Measurements from ENCODE around the gene HOOK2. TPM values are rescaled to one million over a fixed set of nuclear protein-coding genes. Genes with fewer than 3 reads are reported as not detected.
"Not testable (repeated sequence)": the region's sequence is repeated elsewhere in the genome, so short reads cannot be mapped to it uniquely, and the experiment has no call there.

HOOK2 gene
- total RNA-seq, 2 experiments from 2014 or later: 20.2 to 22.2 TPM

DNA sequence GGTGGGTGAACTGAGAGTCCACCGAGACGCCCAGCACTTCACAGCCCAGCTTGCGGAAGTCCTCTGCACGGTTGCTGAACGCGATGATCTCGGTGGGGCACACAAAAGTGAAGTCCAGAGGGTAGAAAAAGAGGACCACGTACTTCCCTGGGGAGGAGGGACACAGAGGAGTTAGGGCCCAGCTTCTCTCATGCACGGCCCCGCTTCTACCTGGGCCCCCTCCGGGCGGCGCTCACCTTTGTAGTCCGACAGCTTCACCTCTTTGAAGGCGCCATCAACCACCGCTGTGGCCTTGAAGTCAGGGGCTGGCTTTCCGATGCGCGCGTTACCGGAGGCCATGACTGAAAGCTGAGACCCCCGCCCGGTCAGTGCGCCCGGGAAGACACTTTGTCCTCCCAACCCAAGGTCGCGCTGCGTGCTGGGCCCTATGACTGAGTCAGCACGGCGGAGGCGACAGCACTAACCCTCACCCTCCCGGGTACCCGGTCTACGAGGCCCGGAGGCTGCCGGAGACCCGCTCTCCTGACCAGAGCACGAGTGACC lies 25.6 kb upstream of the HOOK2 start:
- ChIA-PET POLR2A (interaction anchor here (1.1 to 3.1 kb wide), 2 partner anchors 9 to 23 kb away, joined by 3 to 10 read pairs; partner anchors contain the start of gene JUNB), CTCF (interaction anchor here (1.2 to 18.0 kb wide), 4 partner anchors 9 to 47 kb away, joined by 5 to 636 read pairs (median 192); partner anchors contain the start of genes HOOK2 and JUNB)
- intact Hi-C loops (cut with micrococcal nuclease): loop anchor here (5.0 kb wide), 1 partner anchor 36 kb away; the partner anchor contains the start of gene MAST1
- Mint-ChIP-seq H3K9me3 (no peaks in the 10 kb centered on the region), H3K27ac (peak overlapping the region; percentile 79), H3K27me3 (no peaks in the 10 kb centered on the region), H3K4me1 (ENCODE audit: low read depth) (peaks cover 26% of the 10 kb centered on the region), H3K4me3 (peak overlapping the region; percentile 88), H3K36me3 (peaks cover 12% of the 10 kb centered on the region)
- DNase-seq: peak; percentile 49

DNA sequence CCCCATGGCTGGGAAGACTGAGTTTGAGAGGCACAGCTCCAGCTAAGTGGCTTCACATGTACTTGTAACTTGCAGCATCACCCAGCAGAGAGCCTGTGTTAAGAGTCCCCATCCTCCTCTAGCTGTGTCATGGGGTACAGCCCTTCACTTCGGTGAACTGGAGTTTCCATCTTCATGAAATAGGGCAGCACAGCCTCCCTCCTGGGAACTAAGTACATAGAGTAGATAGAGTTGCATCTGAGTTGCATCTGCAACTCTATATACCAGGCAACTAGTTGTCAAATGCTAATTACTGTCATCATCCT lies 25.1 kb upstream of the HOOK2 start:
- Mint-ChIP-seq H3K9me3 (no peaks in the 10 kb centered on the region), H3K4me1 (ENCODE audit: low read depth) (peaks cover 30% of the 10 kb centered on the region), H3K4me3 (peak overlapping the region; percentile 88), H3K27ac (no peak overlapping the region), H3K27me3 (no peaks in the 10 kb centered on the region), H3K36me3 (peaks cover 12% of the 10 kb centered on the region)
- ChIA-PET CTCF (interaction anchor here (1.2 to 18.0 kb wide), 4 partner anchors 8 to 47 kb away, joined by 5 to 636 read pairs (median 192); partner anchors contain the start of genes HOOK2 and JUNB), POLR2A (interaction anchor here (1.1 to 3.1 kb wide), 2 partner anchors 9 to 22 kb away, joined by 3 to 10 read pairs; partner anchors contain the start of gene JUNB)
- intact Hi-C loops (cut with micrococcal nuclease): loop anchor here (5.0 kb wide), 1 partner anchor 37 kb away; the partner anchor contains the start of gene MAST1
- no peak for DNase-seq

DNA sequence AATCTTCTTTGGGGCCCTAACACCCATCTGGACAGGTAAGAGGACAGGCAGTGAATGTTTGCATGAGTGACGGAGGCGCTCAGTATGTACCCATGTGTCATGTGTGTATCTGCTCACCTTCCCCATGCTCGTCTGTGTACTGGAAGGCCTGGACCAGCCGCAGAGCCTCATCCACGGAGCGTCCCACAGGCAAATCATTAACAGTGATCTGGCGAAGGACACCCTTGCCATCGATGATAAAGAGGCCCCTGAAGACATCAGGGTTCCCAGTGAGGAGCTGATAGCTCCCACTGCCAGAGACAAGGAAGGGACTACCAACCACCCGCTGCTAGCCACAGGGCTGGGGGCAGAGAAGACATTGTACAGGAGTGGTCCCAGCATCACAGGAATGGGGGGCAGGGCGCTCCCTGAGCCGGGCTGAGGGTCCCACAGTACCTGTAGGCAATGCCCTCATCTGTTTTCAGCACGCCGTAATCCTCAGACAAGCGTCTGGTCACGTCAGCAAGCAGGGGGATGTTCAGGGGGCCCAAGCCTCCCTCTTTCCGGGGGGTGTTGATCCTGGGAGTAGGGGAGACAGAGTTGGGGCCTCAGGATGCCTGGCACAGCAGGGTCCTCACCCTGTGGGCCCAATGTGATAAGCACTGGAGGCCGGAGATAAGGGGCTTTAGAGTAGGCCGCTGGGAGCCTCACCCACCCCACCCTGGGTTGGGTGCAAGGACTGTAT lies 24.6 kb upstream of the HOOK2 start:
- H3K27ac Mint-ChIP-seq: no peak overlapping the region

DNA sequence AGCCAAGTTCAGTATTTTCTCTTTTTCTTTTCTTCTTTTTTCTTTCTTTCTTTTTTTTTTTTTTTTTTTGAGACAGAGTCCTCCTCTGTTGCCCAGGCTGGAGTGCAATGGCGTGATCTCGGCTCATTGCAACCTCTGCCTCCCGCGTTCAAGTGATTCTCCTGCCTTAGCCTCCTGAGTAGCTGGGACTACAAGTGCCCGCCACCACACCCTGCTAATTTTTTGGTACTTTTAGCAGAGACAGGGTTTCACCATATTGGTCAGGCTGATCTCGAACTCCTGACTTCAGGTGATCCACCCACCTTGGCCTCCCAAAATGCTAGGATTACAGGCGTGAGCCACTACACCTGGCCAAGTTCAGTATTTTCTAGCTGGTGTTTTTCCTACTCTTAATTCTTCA lies 22.3 kb upstream of the HOOK2 start:
- H3K27me3 Mint-ChIP-seq; H3K4me3 Mint-ChIP-seq; H3K27ac Mint-ChIP-seq; H3K9me3 Mint-ChIP-seq; intact Hi-C loops (cut with micrococcal nuclease); DNase-seq: not testable (repeated sequence)
- POLR2A ChIA-PET: interaction anchor here (1.1 to 1.7 kb wide), 2 partner anchors 9 to 15 kb away, joined by 3 read pairs; partner anchors contain the start of gene RNASEH2A
- Mint-ChIP-seq H3K36me3 (peaks cover 27% of the 10 kb centered on the region), H3K4me1 (ENCODE audit: low read depth) (peaks cover 41% of the 10 kb centered on the region)
- CTCF ChIA-PET: interaction anchor here (1.6 to 18.0 kb wide), 8 partner anchors 9 to 76 kb away, joined by 4 to 636 read pairs (median 19); partner anchors contain the start of genes HOOK2, RNASEH2A and TNPO2

More for the DNA sequence above, 24.6 kb upstream of the HOOK2 start:
- ChIA-PET POLR2A (interaction anchor here (0.9 to 3.1 kb wide), 2 partner anchors 22 to 29 kb away, joined by 3 to 10 read pairs; no protein-coding TSS in a partner anchor), CTCF (interaction anchor here (1.2 to 18.0 kb wide), 4 partner anchors 8 to 48 kb away, joined by 5 to 636 read pairs (median 192); partner anchors contain the start of genes HOOK2 and JUNB)
- H3K9me3 Mint-ChIP-seq: no peaks in the 10 kb centered on the region
- DNase-seq: no peak
- H3K36me3 Mint-ChIP-seq: peaks cover 12% of the 10 kb centered on the region
- intact Hi-C loops (cut with micrococcal nuclease): loop anchor here (5.0 kb wide), 1 partner anchor 37 kb away; the partner anchor contains the start of gene MAST1
- peaks cover 34% of the 10 kb centered on the region for H3K4me1 Mint-ChIP-seq (ENCODE audit: low read depth)
- H3K4me3 Mint-ChIP-seq: peak overlapping the region; percentile 20
- no peaks in the 10 kb centered on the region for H3K27me3 Mint-ChIP-seq

DNA sequence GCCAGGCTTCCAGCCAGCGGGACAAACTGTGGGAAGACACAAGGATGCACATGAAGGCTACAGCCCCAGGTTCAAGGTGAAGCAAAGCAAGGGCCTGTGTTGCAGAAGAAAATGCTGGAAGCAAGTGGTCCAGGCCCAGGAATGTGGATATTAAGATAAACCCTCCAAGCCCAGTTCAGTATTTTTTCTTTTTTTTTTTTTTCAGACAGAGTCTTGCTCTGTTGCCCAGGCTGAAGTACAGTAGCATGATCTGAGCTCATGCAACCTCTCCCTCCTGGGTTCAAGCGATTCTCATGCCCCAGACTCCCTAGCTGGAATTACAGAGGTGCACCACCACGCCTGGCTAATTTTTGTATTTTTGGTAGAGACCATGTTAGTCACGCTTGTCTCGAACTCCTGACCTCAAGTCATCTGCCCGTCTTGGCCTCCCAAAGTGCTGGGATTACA lies 21.8 kb upstream of the HOOK2 start:
- Mint-ChIP-seq H3K36me3 (peaks cover 30% of the 10 kb centered on the region), H3K4me1 (ENCODE audit: low read depth) (peaks cover 36% of the 10 kb centered on the region), H3K27me3 (no peaks in the 10 kb centered on the region), H3K9me3 (no peaks in the 10 kb centered on the region), H3K4me3 (no peak overlapping the region), H3K27ac (peak overlapping the region; percentile 83)
- ChIA-PET POLR2A (interaction anchor here (1.1 kb wide), 1 partner anchor 9 kb away, joined by 3 read pairs; the partner anchor contains the start of gene RNASEH2A), CTCF (interaction anchor here (1.2 to 18.0 kb wide), 12 partner anchors 9 to 135 kb away, joined by 3 to 636 read pairs (median 8); partner anchors contain the start of genes GET3, HOOK2, RNASEH2A and RTBDN)
- no peak for DNase-seq
- intact Hi-C loops (cut with micrococcal nuclease): no loop called here

DNA sequence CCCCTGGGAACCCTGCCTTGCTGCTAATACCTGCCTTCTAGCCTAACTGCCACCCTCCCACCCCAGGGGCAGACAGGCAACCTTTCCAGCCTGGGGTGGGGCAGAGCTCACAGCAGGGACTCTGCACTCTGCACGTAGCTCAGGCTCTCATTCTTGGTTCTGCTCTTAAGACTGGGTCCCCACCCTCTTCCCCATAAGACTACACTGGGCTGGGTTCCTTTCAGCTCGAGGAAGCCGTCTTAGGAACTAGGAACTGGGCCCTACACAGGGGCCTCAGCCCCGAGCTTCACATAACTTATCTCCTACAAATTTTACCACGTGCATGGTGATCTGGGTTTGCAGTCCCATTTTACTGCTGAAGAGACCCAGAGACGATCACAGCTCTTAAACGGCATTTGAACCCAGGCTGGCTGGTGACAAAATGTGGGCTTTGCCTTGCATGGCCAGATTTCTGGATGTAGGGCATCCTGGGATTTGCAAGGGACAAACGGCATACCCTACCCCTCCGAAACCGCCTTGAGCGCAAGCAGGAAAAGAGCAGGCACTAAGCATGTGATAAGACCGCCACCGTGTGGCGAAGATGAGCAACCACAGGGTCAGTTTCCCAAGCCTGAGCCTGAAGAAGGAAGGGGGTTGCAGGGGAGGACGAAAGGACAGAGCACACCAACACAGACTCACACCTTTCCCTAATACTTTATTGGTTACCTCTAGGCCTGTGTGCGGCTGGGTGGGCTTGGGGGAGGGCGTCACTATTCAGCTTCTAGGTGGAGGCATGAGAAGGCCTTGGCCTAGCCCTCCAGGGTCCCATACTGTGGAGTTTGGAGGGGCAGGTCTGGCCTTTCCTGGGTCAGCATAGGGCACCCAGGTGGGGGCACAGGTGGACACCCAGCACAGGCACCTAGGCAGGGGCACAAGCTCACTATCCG lies 21.1 kb upstream of the HOOK2 start:
- H3K36me3 Mint-ChIP-seq: peaks cover 36% of the 10 kb centered on the region
- intact Hi-C loops (cut with micrococcal nuclease): loop anchor here (1.0 kb wide), 3 partner anchors 19 to 36 kb away; no protein-coding TSS in a partner anchor
- no peaks in the 10 kb centered on the region for H3K9me3 Mint-ChIP-seq
- ChIA-PET POLR2A (interaction anchor here (0.8 to 2.9 kb wide), 9 partner anchors 10 to 39 kb away, joined by 3 to 19 read pairs (median 5); partner anchors contain the start of gene RNASEH2A), CTCF (interaction anchor here (0.6 to 18.0 kb wide), 31 partner anchors 9 to 464 kb away, joined by 3 to 636 read pairs (median 4); partner anchors contain the start of genes DHPS, GCDH, GET3 and HOOK2)
- peaks cover 35% of the 10 kb centered on the region for H3K4me1 Mint-ChIP-seq (ENCODE audit: low read depth)
- H3K27me3 Mint-ChIP-seq: no peaks in the 10 kb centered on the region
- peak overlapping the region; percentile 83 for H3K27ac Mint-ChIP-seq
- DNase-seq: peak; percentile 84
- peak overlapping the region; percentile 62 for H3K4me3 Mint-ChIP-seq

DNA sequence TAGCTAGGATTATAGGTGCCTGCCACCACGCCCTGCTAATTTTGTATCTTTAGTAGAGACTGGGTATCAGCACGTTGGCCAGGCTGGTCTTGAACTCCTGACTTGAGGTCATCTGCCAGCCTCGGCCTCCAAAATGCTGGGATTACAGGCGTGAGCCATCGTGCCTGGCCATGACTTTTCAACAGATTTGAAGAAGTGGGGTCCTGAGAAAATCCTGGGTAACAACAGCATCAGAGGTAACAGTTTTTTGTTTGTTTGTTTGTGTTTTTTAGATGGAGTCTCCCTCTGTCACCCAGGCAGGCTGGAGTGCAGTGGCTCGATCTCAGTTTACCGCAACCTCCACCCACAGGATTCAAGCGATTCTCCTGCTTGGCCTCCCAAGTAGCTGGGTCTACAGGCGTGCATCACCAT lies 19.6 kb upstream of the HOOK2 start:
- intact Hi-C loops (cut with micrococcal nuclease): loop anchor here (5.0 kb wide), 5 partner anchors 73 to 1052 kb away; partner anchors contain the start of genes IER2, STX10, TNPO2 and ZNF490
- peaks cover 24% of the 10 kb centered on the region for H3K4me1 Mint-ChIP-seq (ENCODE audit: low read depth)
- peak overlapping the region; percentile 81 for H3K4me3 Mint-ChIP-seq
- no peaks in the 10 kb centered on the region for H3K9me3 Mint-ChIP-seq
- peak overlapping the region; percentile 92 for H3K27ac Mint-ChIP-seq
- DNase-seq: no peak
- H3K36me3 Mint-ChIP-seq: peaks cover 36% of the 10 kb centered on the region
- CTCF ChIA-PET: interaction anchor here (1.3 to 18.0 kb wide), 10 partner anchors 11 to 123 kb away, joined by 4 to 636 read pairs (median 10); partner anchors contain the start of genes DHPS, HOOK2, RNASEH2A and TRIR
- POLR2A ChIA-PET: interaction anchor here (0.7 to 5.5 kb wide), 4 partner anchors 12 to 130 kb away, joined by 3 to 89 read pairs (median 20); no protein-coding TSS in a partner anchor
- no peaks in the 10 kb centered on the region for H3K27me3 Mint-ChIP-seq

DNA sequence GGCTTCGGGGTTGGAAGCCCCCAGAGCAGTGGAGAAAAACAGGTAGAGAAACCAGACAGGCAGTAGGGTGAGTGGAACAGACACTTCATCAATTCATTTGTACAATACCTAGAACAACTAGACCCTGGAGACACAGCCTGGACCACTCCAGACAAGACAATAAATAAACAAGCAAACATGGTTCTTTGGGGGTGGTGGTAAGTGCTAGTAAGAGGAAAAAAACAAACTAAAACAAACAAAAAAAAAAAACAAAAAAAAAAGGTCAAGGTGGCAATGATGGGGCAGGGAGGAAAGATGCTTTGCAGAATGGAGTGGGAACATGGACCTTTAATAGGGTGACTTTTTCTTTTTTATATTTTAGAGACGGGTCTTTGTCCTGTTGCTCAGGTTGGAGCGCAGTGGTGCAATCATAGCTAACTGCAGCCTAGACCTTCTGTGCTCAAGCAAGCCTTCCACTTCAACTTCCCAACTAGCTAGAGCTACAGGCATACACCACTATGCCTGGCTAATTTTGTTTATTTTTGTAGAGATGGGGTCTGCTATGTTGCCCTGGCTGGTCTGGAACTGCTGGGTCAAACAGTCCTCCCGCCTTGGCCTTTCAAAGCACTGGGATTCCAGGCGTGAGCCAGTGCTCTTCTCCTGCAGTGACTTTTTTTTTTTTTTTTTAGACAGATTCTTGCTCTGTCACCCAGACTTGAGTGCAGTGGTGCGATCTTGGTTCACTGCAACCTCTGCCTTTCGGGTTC lies 19.0 kb upstream of the HOOK2 start:
- intact Hi-C loops (cut with micrococcal nuclease): loop anchor here (5.0 kb wide), 5 partner anchors 72 to 1053 kb away; partner anchors contain the start of genes IER2, STX10, TNPO2 and ZNF490

DNA sequence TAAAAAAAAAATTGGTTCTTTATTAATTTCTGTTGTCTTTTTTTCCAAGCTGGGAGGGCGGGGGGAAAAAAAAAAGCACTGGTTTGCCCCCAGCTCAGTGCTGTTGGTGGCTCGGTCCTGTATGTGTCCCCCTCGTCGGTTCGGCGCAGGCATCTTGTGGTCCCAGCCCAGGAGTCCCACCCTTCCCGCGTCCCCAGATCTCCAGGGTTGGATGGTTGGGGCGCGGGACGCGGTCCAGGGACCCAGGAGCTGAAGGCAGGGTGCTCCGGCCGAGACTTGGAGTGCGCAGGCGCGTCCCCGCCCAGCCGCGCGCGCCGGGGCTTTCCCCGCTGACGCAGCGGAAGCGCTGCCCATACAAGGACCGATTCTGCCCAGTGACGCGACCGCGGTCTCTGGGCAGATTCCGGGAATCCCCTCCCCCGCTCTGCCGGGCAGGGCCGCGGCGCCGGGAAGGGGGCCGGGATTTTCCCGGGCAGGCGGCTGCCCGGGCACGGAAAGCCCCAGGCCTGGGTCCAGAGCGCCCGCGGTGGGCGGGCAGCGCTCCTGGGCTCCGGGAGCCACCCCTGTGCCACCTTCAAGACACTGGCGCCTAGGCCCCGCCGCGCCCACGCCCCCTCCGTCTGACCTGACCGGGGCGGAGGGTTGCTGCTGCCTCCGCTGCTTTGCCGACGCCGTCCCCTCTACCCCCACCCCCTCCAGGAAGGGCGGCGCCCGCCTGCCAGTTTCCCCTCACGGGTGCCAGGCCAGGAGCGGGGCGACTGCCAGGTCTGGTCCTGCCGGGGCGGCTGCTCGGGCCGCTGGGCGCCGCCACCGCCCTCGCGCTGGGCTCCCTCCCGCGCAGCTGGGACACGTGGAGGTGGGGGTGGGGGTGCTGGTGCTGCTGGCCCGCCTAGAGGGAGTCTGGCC lies 18.2 kb upstream of the HOOK2 start:
- Mint-ChIP-seq H3K4me3 (peak overlapping the region; percentile 94), H3K27ac (peak overlapping the region; percentile 99), H3K4me1 (ENCODE audit: low read depth) (peaks cover 24% of the 10 kb centered on the region), H3K27me3 (no peaks in the 10 kb centered on the region), H3K36me3 (peaks cover 32% of the 10 kb centered on the region), H3K9me3 (no peaks in the 10 kb centered on the region)
- peak; percentile 95 for DNase-seq
- intact Hi-C loops (cut with micrococcal nuclease): loop anchor here (5.0 kb wide), 5 partner anchors 71 to 1054 kb away; partner anchors contain the start of genes IER2, STX10, TNPO2 and ZNF490
- CTCF ChIA-PET: interaction anchor here (0.6 to 18.0 kb wide), 6 partner anchors 11 to 60 kb away, joined by 3 to 636 read pairs (median 4); partner anchors contain the start of genes GET3, HOOK2 and TRIR
- POLR2A ChIA-PET: interaction anchor here (0.7 to 5.5 kb wide), 11 partner anchors 8 to 361 kb away, joined by 3 to 89 read pairs (median 17); partner anchors contain the start of genes PRDX2, RNASEH2A, THSD8 and TNPO2

More for the DNA sequence above, 19.0 kb upstream of the HOOK2 start:
- H3K4me1 Mint-ChIP-seq (ENCODE audit: low read depth): peaks cover 24% of the 10 kb centered on the region
- H3K9me3 Mint-ChIP-seq: no peaks in the 10 kb centered on the region
- peaks cover 30% of the 10 kb centered on the region for H3K36me3 Mint-ChIP-seq
- H3K27me3 Mint-ChIP-seq: no peaks in the 10 kb centered on the region
- CTCF ChIA-PET: interaction anchor here (0.9 to 18.0 kb wide), 6 partner anchors 12 to 55 kb away, joined by 3 to 636 read pairs (median 30); partner anchors contain the start of genes HOOK2 and RNASEH2A
- H3K4me3 Mint-ChIP-seq: peak overlapping the region; percentile 81
- peak overlapping the region; percentile 92 for H3K27ac Mint-ChIP-seq
- POLR2A ChIA-PET: interaction anchor here (0.7 to 5.5 kb wide), 4 partner anchors 11 to 130 kb away, joined by 3 to 89 read pairs (median 20); no protein-coding TSS in a partner anchor
- DNase-seq: peak; percentile 21
